GM12892 (cell line): ENCODE results near the gene CDKN1A.

Source experiments
- DNase-seq: peaks from one replicate; pipeline ENCODE4 v3.0.0; 2011; ENCODE audit not compliant: insufficient read length
- FAIRE-seq: peaks from 2 replicates; lab custom pipeline; 2011; peaks lifted over from hg19 to GRCh38; lab: Jason Lieb, UNC
- POLR2A ChIP-seq: IDR thresholded peaks from 2 replicates; pipeline ENCODE4 v1.6.1; 2011; ENCODE audit warnings: low read depth, low read length, control low read depth
- POLR2AphosphoS5 ChIP-seq: IDR thresholded peaks from 2 replicates; pipeline ENCODE4 v1.6.1; 2011; ENCODE audit warnings: low read depth, low read length, control low read depth
- TAF1 ChIP-seq: IDR thresholded peaks from 2 replicates; pipeline ENCODE4 v1.6.1; 2011; ENCODE audit warnings: low read depth, mild to moderate bottlenecking, control low read depth, low read length, borderline replicate concordance

The CDKN1A gene

GRCh38 chr6:36657942-36658544 lies 20.5 kb upstream of the CDKN1A start:
- DNase-seq (no peak), FAIRE-seq (no peak)
- TF ChIP-seq TAF1: no peak
- no peak for TF ChIP-seq POLR2AphosphoS5
- no peak for TF ChIP-seq POLR2A

- FAIRE-seq: no peak
- TF ChIP-seq POLR2AphosphoS5 (no peak), POLR2A (no peak), TAF1 (no peak)
- DNase-seq: no peak
Measured at GRCh38 chr6:36659271-36659670, 19.2 kb upstream of the CDKN1A start.

DNA sequence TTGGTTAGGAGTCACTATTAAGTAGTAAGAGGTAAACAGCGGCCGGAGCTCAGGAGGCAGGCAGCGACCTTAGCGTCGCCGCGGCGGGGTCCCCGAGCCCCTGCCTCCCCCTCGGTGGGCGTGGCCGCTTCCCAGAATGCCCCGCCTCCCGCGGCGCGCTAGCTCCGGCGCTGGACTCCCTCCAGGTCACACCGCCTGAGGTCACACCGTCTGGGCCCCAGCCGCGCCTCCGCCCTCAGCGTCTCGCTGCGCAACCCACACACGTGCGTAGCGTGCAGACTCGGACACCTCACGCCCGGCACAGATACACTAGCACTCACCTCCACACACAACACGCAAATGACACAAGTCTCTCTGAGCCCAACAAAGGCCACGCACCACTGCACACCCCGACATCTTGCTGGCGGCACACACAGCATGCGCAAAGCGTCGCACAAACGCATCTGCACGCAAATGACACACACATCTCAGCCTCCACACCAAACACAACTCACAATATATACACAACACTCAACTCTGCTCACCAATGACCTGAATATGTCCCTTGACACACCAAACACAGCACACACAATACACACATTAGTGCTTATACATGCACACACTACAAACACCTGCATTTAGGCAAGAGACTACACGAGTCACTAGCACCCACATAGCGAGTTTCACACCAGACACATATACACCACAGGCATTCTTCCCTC lies 17.6 kb upstream of the CDKN1A start:
- DNase-seq (no peak), FAIRE-seq (no peak)
- no peak for TF ChIP-seq TAF1
- no peak for TF ChIP-seq POLR2AphosphoS5

DNA sequence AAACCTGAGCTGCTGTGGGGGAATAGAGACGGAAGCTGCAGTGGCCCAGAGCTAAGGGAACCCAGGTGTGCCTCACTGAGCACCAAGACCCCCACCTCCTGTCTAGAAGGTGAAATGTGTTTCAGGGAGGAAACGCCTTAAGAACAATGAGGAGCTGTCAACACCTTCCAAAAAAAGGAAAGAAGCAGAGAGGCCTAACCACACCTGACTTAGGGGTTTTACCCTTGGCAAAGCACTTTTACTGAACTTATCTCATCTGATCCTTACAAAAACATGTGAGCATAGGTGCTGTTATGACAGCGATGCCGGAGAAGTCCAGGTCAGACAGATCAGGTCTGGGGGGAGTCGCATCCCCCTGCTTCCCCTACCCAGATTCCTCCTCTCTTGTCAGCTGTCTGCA lies 16.1 kb upstream of the CDKN1A start:
- FAIRE-seq: no peak
- TF ChIP-seq POLR2A (no peak), TAF1 (no peak), POLR2AphosphoS5 (no peak)
- no peak for DNase-seq

DNA sequence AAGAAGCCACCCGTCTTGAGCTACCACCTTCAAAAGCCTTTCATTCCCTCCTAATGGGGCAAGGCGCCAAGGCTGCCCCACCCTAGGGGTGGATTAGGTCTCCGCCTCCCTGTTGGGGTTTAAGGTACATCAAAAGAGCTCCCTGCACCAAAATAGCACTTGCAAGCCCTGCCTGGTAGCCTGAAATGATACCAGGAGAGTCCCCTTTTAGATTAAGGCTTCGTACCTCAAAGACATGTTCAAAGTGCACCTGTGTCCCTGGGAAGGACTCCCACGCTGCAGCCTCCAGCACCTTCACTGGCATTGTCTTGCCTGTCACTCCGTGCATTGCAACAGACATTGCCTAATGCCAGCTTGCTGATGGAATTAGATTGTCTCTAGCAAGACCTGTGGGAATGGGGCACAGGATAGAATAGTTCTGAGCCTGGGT lies 15.7 kb upstream of the CDKN1A start:
- no peak for TF ChIP-seq TAF1
- TF ChIP-seq POLR2AphosphoS5: no peak
- TF ChIP-seq POLR2A: no peak
- no peak for FAIRE-seq
- no peak for DNase-seq

GRCh38 chr6:36663504-36664446 lies 14.7 kb upstream of the CDKN1A start:
- DNase-seq (no peak), FAIRE-seq (no peak)
- TF ChIP-seq POLR2AphosphoS5: no peak
- no peak for TF ChIP-seq POLR2A

DNA sequence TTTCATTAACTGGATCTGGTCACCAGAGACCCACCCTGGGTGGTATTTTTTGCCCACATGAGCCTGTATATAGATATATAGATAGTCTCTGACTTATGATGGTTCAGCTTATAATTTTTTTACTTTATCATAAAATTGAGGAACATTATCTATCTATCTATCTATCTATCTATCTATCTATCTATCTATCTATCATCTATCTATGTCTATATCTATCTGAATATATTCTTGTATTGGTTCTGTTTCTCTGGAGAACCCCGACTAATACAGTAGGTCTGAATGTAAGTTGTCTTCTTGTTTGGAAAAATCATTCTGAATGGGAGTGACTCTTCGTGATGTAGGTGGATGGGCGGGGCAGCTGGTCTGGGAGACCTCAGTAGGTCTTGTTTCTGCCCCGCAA lies 13.3 kb upstream of the CDKN1A start:
- no peak for DNase-seq
- TF ChIP-seq POLR2AphosphoS5 (no peak), TAF1 (no peak), POLR2A (no peak)
- FAIRE-seq: no peak

GRCh38 chr6:36666287-36666686 lies 12.2 kb upstream of the CDKN1A start:
- TF ChIP-seq POLR2A (no peak), TAF1 (no peak), POLR2AphosphoS5 (no peak)
- no peak for FAIRE-seq

DNA sequence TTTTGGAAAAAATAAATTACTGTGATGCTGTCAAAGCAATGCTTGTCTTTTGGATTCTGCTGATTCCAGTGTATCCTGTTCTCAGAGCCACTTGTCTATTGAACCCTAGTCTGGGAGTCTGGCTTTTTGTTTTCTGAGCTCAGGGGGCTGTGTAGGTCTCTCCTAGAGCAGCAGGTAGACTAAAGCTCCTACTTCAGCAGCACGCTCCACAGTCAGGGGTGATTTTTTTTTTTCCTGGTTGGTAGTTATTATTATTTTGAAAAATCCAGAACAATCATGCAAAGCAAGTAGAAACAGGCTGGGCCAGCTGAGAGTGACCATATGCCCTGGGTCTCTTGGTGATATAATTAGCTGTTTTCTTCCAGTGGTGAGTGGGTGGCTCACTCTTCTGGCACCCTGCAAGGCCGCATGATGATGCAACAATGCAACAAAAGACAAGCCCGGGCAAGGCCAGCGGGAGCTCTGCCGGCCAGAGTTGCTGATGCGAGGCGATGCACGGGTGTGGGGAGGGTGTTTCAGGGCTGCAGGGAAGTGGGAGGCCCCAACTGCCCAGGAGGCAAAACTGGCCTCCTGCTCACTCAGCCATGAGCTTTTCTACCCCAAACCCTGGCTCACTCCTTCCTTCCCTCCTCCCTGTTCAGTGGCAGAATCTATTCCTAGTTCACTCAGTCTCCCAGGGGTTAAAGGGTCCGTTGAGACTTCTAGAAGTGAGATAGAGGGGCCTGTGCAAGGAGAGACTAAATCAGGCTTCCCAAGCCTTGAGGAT lies 11.5 kb upstream of the CDKN1A start:
- peak; percentile 93 for FAIRE-seq
- TF ChIP-seq TAF1 (peak; percentile 39; the same call in 1 of the 2 replicates), POLR2A (peak; percentile 18; the same call in 1 of the 2 replicates), POLR2AphosphoS5 (no peak)
- peak; percentile 66 for DNase-seq

More at GRCh38 chr6:36666287-36666686, 12.2 kb upstream of the CDKN1A start:
- no peak for DNase-seq

- TF ChIP-seq POLR2AphosphoS5: no peak
- TF ChIP-seq TAF1: no peak
- no peak for TF ChIP-seq POLR2A
- DNase-seq (no peak), FAIRE-seq (no peak)
Measured at GRCh38 chr6:36668591-36668990, 9.9 kb upstream of the CDKN1A start.
